A549 (cell line): ENCODE data around the gene PDZD2. TPM values are rescaled to one million over a fixed set of nuclear protein-coding genes. Genes with fewer than 3 reads are reported as not detected.
A peak's percentile ranks its signal among the peaks of the same experiment; 100 is the strongest.

Experiments
- ATAC-seq, 2 experiments: fragments of 200-7000 bp in 1 of 2; fragments of >200 bp in 1 of 2; cut with Nextera tagmentation in 1 of 2; cut with Tn5 transposase in 1 of 2; 3 replicates each; pipeline versions ENCODE4 v1.8.0 to v1.9.1; 2018 to 2020; ENCODE audit warnings: mild to moderate bottlenecking in 1 of 2, moderate library complexity in 1 of 2
- CTCF ChIA-PET: fragments of 300-600 bp; sonication (Branson Sonifier 250); formaldehyde crosslinking; extraction: SDS; loops from one replicate; lab custom pipeline; 2021; ENCODE audit warnings: antibody characterized with exemption, inconsistent platforms; lab: Yijun Ruan, JAX
- POLR2A ChIA-PET: fragments of 350-600 bp; formaldehyde crosslinking; extraction: SDS; loops from one replicate; lab custom pipeline; 2021; ENCODE audit warnings: antibody characterized with exemption, inconsistent platforms; lab: Yijun Ruan, JAX
- DNase-seq, 2 experiments: peaks; one replicate each; pipeline versions ENCODE4 v3.0.0 to v3.0.0-alpha.2; 2011 to 2016; ENCODE audit warnings: low read depth in 1 of 2, low spot score in 1 of 2
- FAIRE-seq: peaks from 2 replicates; lab custom pipeline; 2011; peaks lifted over from hg19 to GRCh38; lab: Jason Lieb, UNC
- H3K27ac ChIP-seq, 2 experiments: fragments of >200 bp; sonication (Bioruptor Twin); formaldehyde crosslinking; 3 replicates each; pipeline ENCODE4 v1.5.1; 2016 to 2017
- H3K4me1 ChIP-seq: fragments of >200 bp; sonication (Bioruptor Twin); formaldehyde crosslinking; 3 replicates; pipeline ENCODE4 v1.6.1; 2016
- H3K4me2 ChIP-seq: fragments of >200 bp; sonication (Bioruptor Twin); formaldehyde crosslinking; 3 replicates; pipeline ENCODE4 v1.6.1; 2016
- H3K4me3 ChIP-seq: fragments of >200 bp; sonication (Bioruptor Twin); formaldehyde crosslinking; 3 replicates; pipeline ENCODE4 v1.5.1; 2016
- H3K9me3 ChIP-seq: fragments of >200 bp; sonication (Bioruptor Twin); formaldehyde crosslinking; 3 replicates; pipeline ENCODE4 v1.6.1; 2016
- BHLHE40 ChIP-seq: IDR thresholded peaks from 2 replicates; pipeline ENCODE4 v1.6.1; 2012; ENCODE audit warnings: low read depth, low read length, inconsistent platforms
- CBX2 ChIP-seq: fragments of 200-600 bp; sonication (generic); IDR thresholded peaks from 2 replicates; pipeline ENCODE4 v1.6.1; 2016; ENCODE audit warnings: low read depth, mild to moderate bottlenecking, borderline replicate concordance
- CHD2 ChIP-seq: fragments of 150-350 bp; IDR thresholded peaks from 2 replicates; pipeline ENCODE4 v1.6.1; 2014; ENCODE audit warnings: low read length; ENCODE audit not compliant: partially characterized antibody
- CTCF ChIP-seq: fragments of >200 bp; sonication (Bioruptor Twin); formaldehyde crosslinking; IDR thresholded peaks from 3 replicates; pipeline ENCODE4 v1.5.1; 2016
- EHMT2 ChIP-seq: fragments of 200-600 bp; sonication (generic); IDR thresholded peaks from 2 replicates; pipeline ENCODE4 v1.6.1; 2016; ENCODE audit warnings: antibody characterized with exemption, low read depth, mild to moderate bottlenecking, moderate library complexity
- ELK1 ChIP-seq: fragments of 150-350 bp; IDR thresholded peaks from 2 replicates; pipeline ENCODE4 v1.6.1; 2014; ENCODE audit warnings: low read depth, mild to moderate bottlenecking, low read length
- EP300 ChIP-seq, 2 experiments: fragments of >200 bp; sonication (Bioruptor Twin); formaldehyde crosslinking; IDR thresholded peaks; 2 replicates in 1 of 2; 3 replicates in 1 of 2; pipeline ENCODE4 v1.6.1; 2016 to 2017
- GATA3 ChIP-seq: IDR thresholded peaks from 2 replicates; pipeline ENCODE4 v1.6.1; 2012; ENCODE audit warnings: borderline replicate concordance
- HDAC2 ChIP-seq: fragments of 200-600 bp; sonication (generic); IDR thresholded peaks from 2 replicates; pipeline ENCODE4 v1.6.1; 2016
- HOXB5 ChIP-seq: fragments of 250-450 bp; sonication (Bioruptor Pico); IDR thresholded peaks from 2 replicates; pipeline ENCODE4 v1.5.0; 2020; ENCODE audit warnings: mild to moderate bottlenecking, moderate library complexity
- KDM1A ChIP-seq: fragments of 200-600 bp; sonication (generic); IDR thresholded peaks from 2 replicates; pipeline ENCODE4 v1.6.1; 2016; ENCODE audit warnings: low read depth, mild to moderate bottlenecking
- MAZ ChIP-seq: fragments of 150-350 bp; IDR thresholded peaks from 2 replicates; pipeline ENCODE4 v1.6.1; 2014; ENCODE audit warnings: antibody characterized with exemption, low read depth, low read length, borderline replicate concordance
- MYC ChIP-seq: IDR thresholded peaks from 2 replicates; pipeline ENCODE4 v1.6.1; 2012; ENCODE audit warnings: mild to moderate bottlenecking, inconsistent platforms, low read length, improper control_type of control experiment, borderline replicate concordance
- NR3C1 ChIP-seq: fragments of >200 bp; sonication (Bioruptor Twin); formaldehyde crosslinking; IDR thresholded peaks from 3 replicates; pipeline ENCODE4 v1.6.1; 2017
- POLR2A ChIP-seq: IDR thresholded peaks from 2 replicates; pipeline ENCODE4 v1.6.1; 2012; ENCODE audit warnings: mild to moderate bottlenecking, low read length
- POLR2AphosphoS2 ChIP-seq: conservative IDR thresholded peaks from 2 replicates; pipeline ENCODE4 v1.6.1; 2012; ENCODE audit warnings: low read length, improper control_type of control experiment, inconsistent platforms
- RAD21 ChIP-seq, 2 experiments: fragments of >200 bp in 1 of 2; sonication (Bioruptor Twin) in 1 of 2; formaldehyde crosslinking in 1 of 2; IDR thresholded peaks in 1 of 2; conservative IDR thresholded peaks in 1 of 2; 2 replicates in 1 of 2; 3 replicates in 1 of 2; pipeline ENCODE4 v1.6.1; 2012 to 2018; ENCODE audit warnings: inconsistent platforms in 1 of 2
- RNF2 ChIP-seq: fragments of 200-600 bp; sonication (generic); IDR thresholded peaks from 2 replicates; pipeline ENCODE4 v1.6.1; 2016; ENCODE audit warnings: low read depth, mild to moderate bottlenecking, antibody characterized with exemption, moderate library complexity, borderline replicate concordance
- USF2 ChIP-seq: fragments of 450-650 bp; IDR thresholded peaks from 2 replicates; pipeline ENCODE4 v1.6.1; 2014; ENCODE audit warnings: antibody characterized with exemption
- ZFP36 ChIP-seq: fragments of 450-650 bp; IDR thresholded peaks from 2 replicates; pipeline ENCODE4 v1.6.1; 2014; ENCODE audit warnings: borderline replicate concordance; ENCODE audit not compliant: partially characterized antibody
- WGBS: methylation state at CpG from one replicate; pipeline ENCODE4 v1.1.6; 2017; ENCODE audit errors: missing lambda C conversion rate; 5-methylcytosine and 5-hydroxymethylcytosine counted together
- polyA plus RNA-seq, 4 experiments: library from polyadenylated mRNA; depleted of rRNA in 3 of 4; stranded (reverse); fragments of >200 nt; fragmentation: RNase III in 1 of 4; extraction: RNeasy Plus Mini Kit Qiagen cat#74134 plus additional on column Dnase treatment in 1 of 4; gene quantifications; 2 replicates in 3 of 4; 3 replicates in 1 of 4; pipeline ENCODE4 v1.2.3, GENCODE V29; 2011 to 2017

The PDZD2 gene
- polyA plus RNA-seq, 2 of the 4 experiments (the other 2 are of a cell fraction) = 0.06 to 0.09 TPM

GRCh38 chr5:31611002-31611401 lies 27.9 kb upstream of the PDZD2 start:
- no peak overlapping the region for H3K4me3 ChIP-seq
- ChIA-PET CTCF (interaction anchor here (0.9 kb wide), 1 partner anchor 11 kb away, joined by 3 read pairs; no protein-coding TSS in a partner anchor), POLR2A (no interaction called here)
- TF ChIP-seq HDAC2 (no peak), BHLHE40 (no peak), GATA3 (no peak), CTCF (no peak), CBX2 (no peak), EHMT2 (no peak), POLR2A (no peak), MAZ (no peak), ZFP36 (no peak), RAD21 (conservative IDR thresholded peaks at IDR 0.05 in 1 of 2, IDR thresholded peaks at IDR 0.05 in 1 of 2) (no peak), CHD2 (no peak)
- no peak for FAIRE-seq
- H3K9me3 ChIP-seq = no peaks in the 10 kb centered on the region
- H3K4me2 ChIP-seq = no peak overlapping the region
- no peak for ATAC-seq
- no peaks in the 10 kb centered on the region for H3K4me1 ChIP-seq
- WGBS = 58% methylated on average over 2 of the region's 2 CpGs
- H3K27ac ChIP-seq = no peak overlapping the region
- no peak for DNase-seq

- whole genome bisulfite sequencing = 30% methylated on average over 1 of the region's 1 CpG
- no peak for ATAC-seq
- DNase-seq = no peak
- ChIA-PET CTCF (interaction anchor here (0.6 to 1.3 kb wide), 5 partner anchors 24 to 702 kb away, joined by 3 to 6 read pairs (median 3); no protein-coding TSS in a partner anchor), POLR2A (no interaction called here)
- H3K9me3 ChIP-seq = no peaks in the 10 kb centered on the region
- H3K4me3 ChIP-seq = no peak overlapping the region
- FAIRE-seq = no peak
- H3K4me2 ChIP-seq = no peak overlapping the region
- H3K27ac ChIP-seq = no peak overlapping the region
- TF ChIP-seq POLR2AphosphoS2 (no peak), EP300 (IDR thresholded peaks at IDR 0.05) (no peak), KDM1A (no peak), ELK1 (no peak), MYC (no peak), HOXB5 (CRISPR knock-in tag) (no peak), RNF2 (no peak), USF2 (no peak), POLR2A (no peak), HDAC2 (no peak)
- no peaks in the 10 kb centered on the region for H3K4me1 ChIP-seq
Measured at GRCh38 chr5:31613651-31614050, 25.3 kb upstream of the PDZD2 start.

- TF ChIP-seq KDM1A (no peak), NR3C1 (no peak)
- DNase-seq (no peak), ATAC-seq (0 out of 6 replicates have a peak, but pooled peaks of 1 of the 2 experiments have one; percentile 34), FAIRE-seq (no peak)
- H3K9me3 ChIP-seq = no peaks in the 10 kb centered on the region
- no peak overlapping the region for H3K4me2 ChIP-seq
- 63% methylated on average over 11 of the region's 11 CpGs for WGBS
- ChIA-PET CTCF (interaction anchor here (0.6 to 1.3 kb wide), 4 partner anchors 24 to 701 kb away, joined by 3 to 6 read pairs (median 4); no protein-coding TSS in a partner anchor), POLR2A (no interaction called here)
- no peak overlapping the region for H3K27ac ChIP-seq
- H3K4me1 ChIP-seq = no peaks in the 10 kb centered on the region
- no peak overlapping the region for H3K4me3 ChIP-seq
Measured at GRCh38 chr5:31614151-31615020, 24.5 kb upstream of the PDZD2 start.
